SK-N-SH treated with all-trans-retinoic acid at 6 μM for 48 hours (cell line): ENCODE results near the gene TSTD1.

Source experiments
- CREB5 ChIP-seq: fragments of 250-450 bp; sonication (Bioruptor Pico); IDR thresholded peaks from 2 replicates; pipeline ENCODE4 v1.5.1; 2020; ENCODE audit warnings: low read depth, mild to moderate bottlenecking, moderate library complexity
- GLIS3 ChIP-seq: fragments of 250-450 bp; sonication (Bioruptor Pico); IDR thresholded peaks from 2 replicates; pipeline ENCODE4 v1.5.0; 2020; ENCODE audit warnings: mild to moderate bottlenecking, moderate library complexity
- PATZ1 ChIP-seq: fragments of 250-450 bp; sonication (Bioruptor Pico); IDR thresholded peaks from 2 replicates; pipeline ENCODE4 v1.8.0; 2020; ENCODE audit warnings: mild to moderate bottlenecking, moderate library complexity, borderline replicate concordance
- RARB ChIP-seq: fragments of 250-450 bp; sonication (Bioruptor Pico); IDR thresholded peaks from 2 replicates; pipeline ENCODE4 v1.8.0; 2021; ENCODE audit warnings: mild to moderate bottlenecking, moderate library complexity
- SNAI2 ChIP-seq: fragments of 250-450 bp; sonication (Bioruptor Pico); IDR thresholded peaks from 2 replicates; pipeline ENCODE4 v1.5.0; 2020; ENCODE audit warnings: mild to moderate bottlenecking, moderate library complexity
- ZC3H10 ChIP-seq: fragments of 250-450 bp; sonication (Bioruptor Pico); IDR thresholded peaks from 2 replicates; pipeline ENCODE4 v1.5.1; 2021; ENCODE audit warnings: mild to moderate bottlenecking, moderate library complexity
- ZFP3 ChIP-seq: fragments of 250-450 bp; sonication (Bioruptor Pico); IDR thresholded peaks from 2 replicates; pipeline ENCODE4 v1.5.0; 2020; ENCODE audit warnings: mild to moderate bottlenecking, moderate library complexity

GRCh38 chr1:161082483-161082882 is 43.7 kb upstream of the TSTD1 start:
- TF ChIP-seq SNAI2 (CRISPR knock-in tag): no peak
- TF ChIP-seq ZFP3 (CRISPR knock-in tag): no peak
- no peak for TF ChIP-seq GLIS3 (CRISPR knock-in tag)
- no peak for TF ChIP-seq CREB5 (CRISPR knock-in tag)
- TF ChIP-seq PATZ1 (CRISPR knock-in tag): no peak
- no peak for TF ChIP-seq ZC3H10 (CRISPR knock-in tag)
- no peak for TF ChIP-seq RARB
